GM18861 (cell line): Measurements from ENCODE around the gene TSTD2.
"Not testable (repeated sequence)": the region's sequence is repeated elsewhere in the genome, so short reads cannot be mapped to it uniquely, and the experiment has no call there.

ENCODE experiments used
- ATAC-seq: cut with Tn5 transposase; IDR thresholded peaks from one replicate; pipeline ENCODE4 v1.9.1; 2021; ENCODE audit not compliant: unreplicated experiment

The TSTD2 gene

GRCh38 chr9:97632248-97632984 is 752 bp downstream of the TSTD2 start:
- ATAC-seq, result peak; percentile 1

- ATAC-seq, result no peak
Measured at GRCh38 chr9:97630591-97630990, 2.6 kb downstream of the TSTD2 start.

GRCh38 chr9:97629156-97629555 is 4.0 kb downstream of the TSTD2 start:
- no peak for ATAC-seq

GRCh38 chr9:97628668-97629067 is 4.5 kb downstream of the TSTD2 start:
- ATAC-seq, result no peak

- no peak for ATAC-seq
Measured at GRCh38 chr9:97627624-97628023, 5.5 kb downstream of the TSTD2 start.

GRCh38 chr9:97625620-97626019 is 7.5 kb downstream of the TSTD2 start:
- ATAC-seq, result no peak

- ATAC-seq, result no peak
Measured at GRCh38 chr9:97623946-97624345, 9.2 kb downstream of the TSTD2 start.

GRCh38 chr9:97622483-97622882 is 10.7 kb downstream of the TSTD2 start:
- not testable (repeated sequence) for ATAC-seq

GRCh38 chr9:97620063-97620462 is 13.1 kb downstream of the TSTD2 start:
- not testable (repeated sequence) for ATAC-seq

GRCh38 chr9:97617939-97618416 is 15.2 kb downstream of the TSTD2 start:
- no peak for ATAC-seq

GRCh38 chr9:97615439-97616072 is 17.6 kb downstream of the TSTD2 start:
- ATAC-seq, result no peak

- no peak for ATAC-seq
Measured at GRCh38 chr9:97604901-97605645, 28.1 kb downstream of the TSTD2 start.

GRCh38 chr9:97602430-97602829 is 30.7 kb downstream of the TSTD2 start:
- no peak for ATAC-seq

GRCh38 chr9:97601228-97601898 is 31.8 kb downstream of the TSTD2 start:
- no peak for ATAC-seq

- no peak for ATAC-seq
Measured at GRCh38 chr9:97600531-97601227, 32.5 kb downstream of the TSTD2 start.

GRCh38 chr9:97599314-97599846 is 33.8 kb downstream of the TSTD2 start:
- ATAC-seq, result no peak

- ATAC-seq, result peak; percentile 87
Measured at GRCh38 chr9:97598461-97599288, 34.5 kb downstream of the TSTD2 start.

- no peak for ATAC-seq
Measured at GRCh38 chr9:97596906-97597305, 36.3 kb downstream of the TSTD2 start.

GRCh38 chr9:97594381-97594921 is 38.7 kb downstream of the TSTD2 start:
- ATAC-seq, result no peak
